Stomach (tissue), 4 donors: ENCODE measurements around the gene BRD3.

Experiments used
- CTCF ChIP-seq, 7 experiments: fragments of 450-650 bp in 4 of 7; fragments of 200-600 bp in 3 of 7; sonication (generic) in 3 of 7; IDR thresholded peaks; one replicate each; pipeline ENCODE4 v1.5.1; 2016 to 2019; ENCODE audit warnings: antibody characterized with exemption in 7 of 7, control low read depth in 2 of 7, mild to moderate bottlenecking in 1 of 7
- POLR2A ChIP-seq, 4 donors: fragments of 450-650 bp; IDR thresholded peaks; one replicate each; pipeline ENCODE4 v1.6.1; 2016; ENCODE audit warnings: antibody characterized with exemption in 4 of 4, control low read depth in 2 of 4, mild to moderate bottlenecking in 1 of 4, moderate library complexity in 1 of 4

GRCh38 chr9:134007571-134007970 lies 60.3 kb downstream of the BRD3 start:
- no peak for TF ChIP-seq CTCF (IDR thresholded peaks at IDR 0.05)
- TF ChIP-seq POLR2A (IDR thresholded peaks at IDR 0.05), result no peak
